Lower lobe of right lung (tissue), 2 donors: Measurements from ENCODE around the gene HMGN2. TPM values are rescaled to one million over a fixed set of nuclear protein-coding genes. Genes with fewer than 3 reads are reported as not detected.

Experiments
- ATAC-seq, 2 donors: fragments of 200-7000 bp; cut with Tn5 transposase; one replicate each; pipeline ENCODE4 v1.9.1; 2020 to 2022; ENCODE audit warnings: mild to moderate bottlenecking in 2 of 2, moderate library complexity in 2 of 2
- DNase-seq: peaks from one replicate; pipeline ENCODE4 v3.0.0-alpha.2; 2020
- H3K27ac ChIP-seq: fragments of 200-600 bp; one replicate; pipeline ENCODE4 v1.8.0; 2022
- H3K27me3 ChIP-seq: fragments of 200-600 bp; one replicate; pipeline ENCODE4 v1.8.0; 2022; ENCODE audit warnings: low read depth
- H3K36me3 ChIP-seq: fragments of 200-600 bp; one replicate; pipeline ENCODE4 v1.8.0; 2022; ENCODE audit warnings: mild to moderate bottlenecking
- H3K4me1 ChIP-seq: fragments of 200-600 bp; one replicate; pipeline ENCODE4 v1.8.0; 2022
- H3K4me3 ChIP-seq: fragments of 200-600 bp; one replicate; pipeline ENCODE4 v1.8.0; 2022; ENCODE audit warnings: mild to moderate bottlenecking
- H3K9me3 ChIP-seq: fragments of 200-600 bp; one replicate; pipeline ENCODE4 v1.8.0; 2022
- CTCF ChIP-seq: fragments of 200-600 bp; IDR thresholded peaks from one replicate; pipeline ENCODE4 v1.8.0; 2022; ENCODE audit warnings: antibody characterized with exemption, mild to moderate bottlenecking
- intact Hi-C: fragments of 100-400 bp; cut with DNase I; formaldehyde crosslinking; loops from one replicate; pipeline ENCODE4 v1.11.0; 2022
- total RNA-seq: library from RNA; stranded (reverse); fragmentation: NEBNext Ultra II Directional; extraction: Animal tissue kit (Norgen Biotek cat#: 25700); gene quantifications from one replicate; pipeline ENCODE4 v1.2.1, GENCODE V29; 2021
- donor health status: DM: no; HTN: yes; CAD: no; lungs with severe emphysema.

Gene HMGN2
- total RNA-seq, 1 donor from 2014 or later = 326 TPM

- Histone ChIP-seq H3K4me3 (no peak overlapping the region), H3K27ac (no peak overlapping the region), H3K9me3 (no peaks in the 10 kb centered on the region), H3K27me3 (no peaks in the 10 kb centered on the region), H3K36me3 (peaks cover 95% of the 10 kb centered on the region), H3K4me1 (peaks cover 15% of the 10 kb centered on the region)
- no peak for TF ChIP-seq CTCF
- ATAC-seq (no peak), DNase-seq (no peak)
- intact Hi-C loops = no loop called here
These were observed 34.2 kb upstream of the HMGN2 start for GRCh38 chr1:26438041-26438440.

- Histone ChIP-seq H3K4me3 (no peak overlapping the region), H3K36me3 (peaks cover 100% of the 10 kb centered on the region), H3K27ac (no peak overlapping the region), H3K9me3 (no peaks in the 10 kb centered on the region), H3K27me3 (no peaks in the 10 kb centered on the region), H3K4me1 (no peaks in the 10 kb centered on the region)
- no peak for ATAC-seq
- intact Hi-C loops = no loop called here
- no peak for TF ChIP-seq CTCF
- DNase-seq = no peak
These were observed 32.0 kb upstream of the HMGN2 start for GRCh38 chr1:26440259-26440658.

GRCh38 chr1:26449868-26450267 is 22.4 kb upstream of the HMGN2 start:
- no peak for TF ChIP-seq CTCF
- H3K27me3 ChIP-seq = no peaks in the 10 kb centered on the region
- intact Hi-C loops = no loop called here
- no peaks in the 10 kb centered on the region for H3K4me1 ChIP-seq
- DNase-seq (no peak), ATAC-seq (no peak)
- H3K36me3 ChIP-seq = peaks cover 87% of the 10 kb centered on the region
- no peak overlapping the region for H3K27ac ChIP-seq
- no peak overlapping the region for H3K4me3 ChIP-seq
- no peaks in the 10 kb centered on the region for H3K9me3 ChIP-seq

GRCh38 chr1:26450908-26451307 is 21.3 kb upstream of the HMGN2 start:
- DNase-seq (no peak), ATAC-seq (no peak)
- H3K4me3 ChIP-seq = no peak overlapping the region
- peaks cover 87% of the 10 kb centered on the region for H3K36me3 ChIP-seq
- intact Hi-C loops = no loop called here
- no peak overlapping the region for H3K27ac ChIP-seq
- no peak for TF ChIP-seq CTCF
- H3K4me1 ChIP-seq = no peaks in the 10 kb centered on the region
- H3K9me3 ChIP-seq = no peaks in the 10 kb centered on the region
- H3K27me3 ChIP-seq = no peaks in the 10 kb centered on the region

GRCh38 chr1:26452459-26453183 is 19.6 kb upstream of the HMGN2 start:
- Histone ChIP-seq H3K27me3 (no peaks in the 10 kb centered on the region), H3K27ac (no peak overlapping the region), H3K4me1 (no peaks in the 10 kb centered on the region), H3K9me3 (no peaks in the 10 kb centered on the region), H3K36me3 (peaks cover 82% of the 10 kb centered on the region), H3K4me3 (no peak overlapping the region)
- TF ChIP-seq CTCF = no peak
- DNase-seq (no peak), ATAC-seq (no peak)
- intact Hi-C loops = no loop called here
